ENCODE measurements around the gene SEC31B.

The SEC31B gene

DNA sequence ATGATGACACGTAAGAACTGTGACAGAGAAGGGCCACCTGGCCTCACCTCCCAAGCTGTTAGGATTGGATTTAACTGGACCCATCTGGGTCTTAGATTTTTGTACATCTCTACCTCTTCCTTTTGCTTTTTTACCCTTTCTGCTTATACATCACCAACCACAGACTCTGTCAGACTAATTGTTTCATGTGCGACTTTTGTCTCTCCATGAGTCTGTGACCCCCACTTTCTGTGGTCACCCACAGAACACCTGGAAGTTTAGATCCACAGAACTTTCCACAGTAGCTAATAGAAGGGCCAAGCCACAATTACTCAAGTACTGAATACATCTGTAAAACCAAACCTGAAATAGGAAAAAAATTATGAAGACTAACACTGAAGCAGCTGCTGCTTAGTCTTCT is 23.1 kb downstream of the SEC31B start:
- peaks cover 28% of the 10 kb centered on the region for H3K36me3 Mint-ChIP-seq

DNA sequence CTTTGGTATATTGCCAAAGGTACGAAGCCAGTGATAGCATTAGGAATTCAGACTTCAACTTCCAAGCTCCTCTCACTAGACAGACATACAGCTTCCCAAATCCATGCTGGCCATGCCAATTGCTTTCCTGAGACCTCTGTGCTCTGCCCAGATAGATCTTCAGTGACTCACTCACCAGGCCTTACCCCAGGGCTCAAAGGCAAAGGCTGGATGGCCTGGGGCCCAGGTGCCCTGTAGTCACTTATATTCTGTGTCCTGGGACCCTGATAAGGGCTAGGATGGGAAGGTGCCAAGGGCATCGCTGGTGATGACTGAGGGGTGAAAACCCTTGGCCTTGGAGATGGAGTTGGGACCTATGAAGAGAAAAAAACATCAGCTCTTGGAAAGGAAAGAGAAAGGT is 29.1 kb downstream of the SEC31B start:
- H3K4me1 Mint-ChIP-seq (ENCODE audit: low read depth) = no peaks in the 10 kb centered on the region
- H3K27me3 Mint-ChIP-seq = no peaks in the 10 kb centered on the region
- no peak overlapping the region for H3K27ac Mint-ChIP-seq
- no peak overlapping the region for H3K4me3 Mint-ChIP-seq
- peaks cover 18% of the 10 kb centered on the region for H3K36me3 Mint-ChIP-seq
- no peaks in the 10 kb centered on the region for H3K9me3 Mint-ChIP-seq (ENCODE audit: low read depth)

More for the DNA sequence above, 23.1 kb downstream of the SEC31B start:
- H3K4me1 Mint-ChIP-seq (ENCODE audit: low read depth) = peaks cover 8% of the 10 kb centered on the region
- no peak overlapping the region for H3K27ac Mint-ChIP-seq
- H3K9me3 Mint-ChIP-seq (ENCODE audit: low read depth) = no peaks in the 10 kb centered on the region
- no peaks in the 10 kb centered on the region for H3K27me3 Mint-ChIP-seq
- H3K4me3 Mint-ChIP-seq = no peak overlapping the region

DNA sequence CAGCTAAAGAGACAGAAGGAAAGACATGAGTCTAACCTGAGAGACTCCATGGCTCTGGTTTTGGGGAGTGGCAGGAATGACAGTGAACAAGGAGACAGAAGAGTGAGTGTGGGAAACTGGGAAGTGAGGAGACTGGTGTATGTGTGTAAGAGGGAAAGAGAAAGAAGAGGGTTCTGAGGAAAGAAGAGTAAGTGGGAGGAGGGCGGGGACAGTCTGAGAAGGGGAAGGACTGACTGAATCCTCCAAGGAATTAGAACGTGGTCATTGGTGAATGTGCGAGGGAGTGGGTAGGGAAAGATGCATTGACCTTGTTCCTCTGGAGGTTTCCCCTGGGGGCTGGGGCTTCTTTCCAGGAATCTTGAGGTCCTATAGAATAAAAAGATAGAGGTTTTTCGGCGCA is 30.3 kb downstream of the SEC31B start:
- Mint-ChIP-seq H3K4me3 (no peak overlapping the region), H3K27ac (no peak overlapping the region), H3K4me1 (ENCODE audit: low read depth) (no peaks in the 10 kb centered on the region), H3K9me3 (ENCODE audit: low read depth) (no peaks in the 10 kb centered on the region), H3K27me3 (no peaks in the 10 kb centered on the region), H3K36me3 (peaks cover 17% of the 10 kb centered on the region)

DNA sequence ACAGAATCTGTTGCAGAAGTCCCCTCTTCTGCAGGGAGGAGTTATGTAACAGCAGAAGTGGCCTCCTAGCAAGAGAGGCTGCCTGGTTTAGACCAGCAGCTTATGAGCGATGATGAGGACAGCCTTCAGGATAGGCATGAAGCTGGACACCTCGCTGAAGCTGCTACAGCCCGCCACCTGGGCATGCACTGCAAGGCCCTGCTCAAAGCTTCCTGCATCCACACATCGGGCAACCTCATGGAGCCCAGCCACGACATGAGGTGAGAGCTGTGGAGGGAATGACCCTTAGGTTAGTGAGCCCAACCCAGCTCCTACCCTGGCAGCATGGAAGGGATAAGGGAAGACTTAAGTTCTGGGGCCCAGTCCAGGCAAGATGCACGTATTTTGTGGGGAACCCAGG is 32.1 kb downstream of the SEC31B start:
- no peak overlapping the region for H3K27ac Mint-ChIP-seq
- H3K4me3 Mint-ChIP-seq = no peak overlapping the region
- H3K9me3 Mint-ChIP-seq (ENCODE audit: low read depth) = no peaks in the 10 kb centered on the region
- H3K4me1 Mint-ChIP-seq (ENCODE audit: low read depth) = peaks cover 4% of the 10 kb centered on the region
- no peaks in the 10 kb centered on the region for H3K27me3 Mint-ChIP-seq
- peaks cover 7% of the 10 kb centered on the region for H3K36me3 Mint-ChIP-seq

DNA sequence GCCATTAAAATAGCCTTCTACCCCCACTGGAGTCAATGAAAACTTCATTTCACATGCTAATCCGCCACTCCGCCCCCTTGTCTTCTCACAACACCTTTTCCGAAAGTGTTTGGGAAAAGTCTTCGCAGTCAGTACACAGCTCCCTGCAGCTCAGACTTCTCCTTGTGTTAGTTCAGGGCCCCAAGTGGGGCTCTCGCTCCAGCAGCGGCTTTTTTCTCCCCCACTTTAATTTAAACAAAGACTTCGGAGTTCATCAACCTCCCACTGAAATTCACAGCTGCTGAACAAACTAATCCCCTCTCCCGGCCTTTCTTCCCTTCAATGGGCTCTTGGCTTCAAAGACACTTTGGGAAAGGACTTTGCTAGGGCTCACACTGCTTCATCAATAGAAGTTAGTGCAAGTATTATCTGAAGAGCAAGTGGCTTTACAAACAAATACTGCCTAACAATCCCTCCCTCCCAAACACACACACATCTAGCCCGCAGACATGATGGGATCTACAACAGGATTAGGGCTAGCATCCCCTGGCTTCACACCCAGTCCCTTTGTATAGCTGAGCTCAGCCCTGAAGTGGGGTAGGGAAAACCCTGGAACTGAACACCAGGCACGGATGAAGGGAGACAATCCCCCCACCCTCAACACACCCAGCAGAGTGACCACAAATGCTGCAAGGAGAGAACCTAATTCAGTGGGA is 33.7 kb downstream of the SEC31B start:
- no peaks in the 10 kb centered on the region for H3K9me3 Mint-ChIP-seq (ENCODE audit: low read depth)
- H3K27ac Mint-ChIP-seq = peak overlapping the region; percentile 41
- H3K36me3 Mint-ChIP-seq = peaks cover 5% of the 10 kb centered on the region
- no peak overlapping the region for H3K4me3 Mint-ChIP-seq
- peaks cover 2% of the 10 kb centered on the region for H3K27me3 Mint-ChIP-seq
- H3K4me1 Mint-ChIP-seq (ENCODE audit: low read depth) = peaks cover 7% of the 10 kb centered on the region

DNA sequence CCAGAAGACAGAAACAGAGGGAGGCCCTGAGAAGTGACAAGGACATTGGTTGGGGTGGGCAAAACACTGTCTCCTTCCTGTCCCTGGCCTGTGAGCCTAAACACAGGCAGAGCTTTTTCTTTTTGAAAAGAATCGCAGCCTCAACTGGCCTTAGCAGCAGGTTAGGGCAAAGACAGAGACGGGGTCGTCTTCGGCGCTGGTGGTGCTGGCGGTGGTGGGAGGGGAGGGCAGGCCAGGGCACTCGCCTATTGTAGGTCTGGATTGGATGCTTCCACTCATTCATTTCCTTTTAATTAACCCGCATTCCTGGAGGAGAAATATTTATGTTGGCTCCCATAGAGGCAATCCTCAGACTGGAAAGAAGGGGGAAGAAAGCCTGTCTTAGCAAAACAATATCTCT is 34.3 kb downstream of the SEC31B start:
- Mint-ChIP-seq H3K4me3 (no peak overlapping the region), H3K4me1 (ENCODE audit: low read depth) (peaks cover 7% of the 10 kb centered on the region), H3K9me3 (ENCODE audit: low read depth) (no peaks in the 10 kb centered on the region), H3K36me3 (peaks cover 6% of the 10 kb centered on the region), H3K27me3 (peaks cover 3% of the 10 kb centered on the region), H3K27ac (no peak overlapping the region)

DNA sequence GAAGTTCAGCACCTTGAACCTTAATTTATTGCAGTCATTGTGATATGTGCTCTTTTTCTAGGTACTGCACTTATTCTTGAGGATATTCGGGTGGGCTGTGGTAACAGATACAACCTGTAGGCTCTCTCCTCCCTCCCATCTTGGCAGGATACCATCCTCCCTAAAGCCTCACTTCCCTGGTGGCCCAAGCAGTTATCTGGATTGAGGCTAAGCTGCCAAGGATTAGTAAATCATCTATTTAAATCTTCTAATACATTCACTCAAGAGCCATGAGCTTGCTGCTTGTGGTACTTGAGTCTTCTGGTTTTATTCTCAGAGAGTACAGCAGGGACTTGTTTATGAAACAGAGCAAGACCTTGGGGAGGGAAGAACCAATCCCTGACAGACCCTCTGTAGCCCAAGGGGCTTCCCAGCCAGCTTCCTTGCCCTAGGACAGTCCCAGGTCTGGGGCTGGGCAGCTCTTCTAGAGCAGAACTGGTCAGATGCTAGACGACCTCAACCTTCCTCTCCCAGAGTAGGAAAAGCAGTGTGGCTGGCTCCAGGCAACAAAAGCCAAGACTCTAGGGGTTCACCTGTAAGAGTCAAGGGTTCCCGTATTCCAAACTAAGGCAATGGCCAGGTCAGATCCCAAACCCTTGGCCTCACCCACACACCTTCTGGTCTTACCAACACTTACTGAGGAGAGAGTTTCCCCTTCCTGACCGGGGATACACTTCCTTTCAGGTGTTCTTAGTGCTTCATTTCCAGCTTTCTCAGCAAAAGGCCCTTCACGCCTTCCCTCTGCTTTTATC is 35.6 kb downstream of the SEC31B start:
- H3K9me3 Mint-ChIP-seq (ENCODE audit: low read depth) = no peaks in the 10 kb centered on the region
- no peak overlapping the region for H3K4me3 Mint-ChIP-seq
- no peak overlapping the region for H3K27ac Mint-ChIP-seq
- H3K36me3 Mint-ChIP-seq = peaks cover 3% of the 10 kb centered on the region
- H3K4me1 Mint-ChIP-seq (ENCODE audit: low read depth) = peaks cover 7% of the 10 kb centered on the region
- H3K27me3 Mint-ChIP-seq = peaks cover 13% of the 10 kb centered on the region

DNA sequence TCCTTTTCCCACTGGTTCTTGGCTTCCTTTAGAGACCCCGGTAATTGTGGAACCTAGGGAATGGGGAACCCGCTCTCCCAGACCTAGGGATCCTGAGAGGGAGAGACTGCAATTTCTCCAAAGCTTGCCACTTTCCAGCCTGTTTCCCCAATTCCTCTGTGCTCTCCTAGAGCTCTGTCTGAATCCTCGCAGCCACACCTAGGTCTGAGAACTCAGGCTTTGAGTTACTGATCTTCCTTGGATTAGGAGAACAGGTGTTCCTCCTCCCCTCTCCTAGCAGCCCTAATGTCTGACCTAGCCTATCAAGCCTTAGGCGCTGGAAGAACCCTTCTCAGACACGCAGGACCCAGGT is 36.9 kb downstream of the SEC31B start:
- peaks cover 2% of the 10 kb centered on the region for H3K36me3 Mint-ChIP-seq
- H3K9me3 Mint-ChIP-seq (ENCODE audit: low read depth) = no peaks in the 10 kb centered on the region
- no peak overlapping the region for H3K27ac Mint-ChIP-seq
- peaks cover 7% of the 10 kb centered on the region for H3K4me1 Mint-ChIP-seq (ENCODE audit: low read depth)
- H3K27me3 Mint-ChIP-seq = peaks cover 19% of the 10 kb centered on the region
- H3K4me3 Mint-ChIP-seq = peak overlapping the region; percentile 86

DNA sequence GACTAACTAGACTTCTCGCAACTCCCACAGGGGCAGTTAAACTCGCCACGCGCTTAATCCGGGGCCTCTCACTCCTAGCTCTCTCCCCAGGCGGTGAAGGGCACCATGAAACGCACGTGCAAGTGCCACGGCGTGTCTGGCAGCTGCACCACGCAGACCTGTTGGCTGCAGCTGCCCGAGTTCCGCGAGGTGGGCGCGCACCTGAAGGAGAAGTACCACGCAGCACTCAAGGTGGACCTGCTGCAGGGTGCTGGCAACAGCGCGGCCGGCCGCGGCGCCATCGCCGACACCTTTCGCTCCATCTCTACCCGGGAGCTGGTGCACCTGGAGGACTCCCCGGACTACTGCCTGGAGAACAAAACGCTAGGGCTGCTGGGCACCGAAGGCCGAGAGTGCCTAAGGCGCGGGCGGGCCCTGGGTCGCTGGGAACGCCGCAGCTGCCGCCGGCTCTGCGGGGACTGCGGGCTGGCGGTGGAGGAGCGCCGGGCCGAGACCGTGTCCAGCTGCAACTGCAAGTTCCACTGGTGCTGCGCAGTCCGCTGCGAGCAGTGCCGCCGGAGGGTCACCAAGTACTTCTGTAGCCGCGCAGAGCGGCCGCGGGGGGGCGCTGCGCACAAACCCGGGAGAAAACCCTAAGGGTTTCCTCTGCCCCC is 37.4 kb downstream of the SEC31B start:
- no peaks in the 10 kb centered on the region for H3K9me3 Mint-ChIP-seq (ENCODE audit: low read depth)
- peak overlapping the region; percentile 86 for H3K4me3 Mint-ChIP-seq
- peaks cover 2% of the 10 kb centered on the region for H3K36me3 Mint-ChIP-seq
- peaks cover 19% of the 10 kb centered on the region for H3K27me3 Mint-ChIP-seq
- no peak overlapping the region for H3K27ac Mint-ChIP-seq
- H3K4me1 Mint-ChIP-seq (ENCODE audit: low read depth) = peaks cover 7% of the 10 kb centered on the region

DNA sequence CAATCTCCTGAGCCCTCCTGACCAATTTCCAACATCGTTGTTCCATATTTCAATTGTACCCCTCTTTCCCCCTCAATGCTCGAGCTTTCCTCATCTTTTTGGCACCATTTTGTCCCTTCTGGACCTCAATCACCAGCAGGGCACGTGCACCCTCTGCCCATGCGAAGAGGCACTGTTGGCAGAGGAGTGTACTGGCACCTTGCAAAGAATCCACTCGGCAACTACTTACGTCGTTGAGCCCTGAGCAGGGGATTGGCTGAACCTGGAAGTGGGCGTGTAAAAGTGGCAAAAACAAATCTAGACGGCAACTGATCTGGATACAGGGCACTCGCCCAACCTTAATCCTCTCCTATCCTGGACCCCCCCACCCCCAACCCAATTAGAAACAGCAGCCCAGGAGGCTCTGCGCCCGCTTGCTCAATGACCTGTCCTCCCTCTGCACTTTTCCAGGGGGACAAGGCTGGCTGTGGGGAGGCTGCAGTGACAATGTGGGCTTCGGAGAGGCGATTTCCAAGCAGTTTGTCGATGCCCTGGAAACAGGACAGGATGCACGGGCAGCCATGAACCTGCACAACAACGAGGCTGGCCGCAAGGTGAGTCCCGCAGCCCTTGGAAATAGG is 38.1 kb downstream of the SEC31B start:
- Mint-ChIP-seq H3K27ac (no peak overlapping the region), H3K36me3 (peaks cover 2% of the 10 kb centered on the region), H3K27me3 (peaks cover 19% of the 10 kb centered on the region), H3K4me1 (ENCODE audit: low read depth) (peaks cover 7% of the 10 kb centered on the region), H3K4me3 (peak overlapping the region; percentile 86), H3K9me3 (ENCODE audit: low read depth) (no peaks in the 10 kb centered on the region)

DNA sequence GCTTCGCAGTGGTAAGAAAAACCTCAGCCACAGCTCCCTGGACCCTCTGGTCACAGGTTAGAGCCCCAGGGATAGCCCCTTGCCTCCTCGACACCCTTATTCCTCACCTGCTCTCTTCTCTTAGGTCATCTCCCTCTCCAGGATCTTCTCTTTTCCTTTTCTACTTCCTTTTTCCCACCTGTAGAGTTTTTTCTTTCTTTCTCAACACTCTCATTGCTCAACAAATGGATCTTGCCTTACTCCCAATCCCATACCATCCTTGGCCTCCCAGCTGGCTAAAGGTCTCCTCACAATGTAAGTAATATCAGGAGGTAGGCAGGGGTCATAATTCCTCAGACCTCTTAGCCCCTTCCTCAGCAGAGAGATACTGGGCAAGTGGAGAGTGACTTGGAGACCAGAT is 39.7 kb downstream of the SEC31B start:
- no peaks in the 10 kb centered on the region for H3K9me3 Mint-ChIP-seq (ENCODE audit: low read depth)
- no peak overlapping the region for H3K27ac Mint-ChIP-seq
- peaks cover 19% of the 10 kb centered on the region for H3K27me3 Mint-ChIP-seq
- no peak overlapping the region for H3K4me3 Mint-ChIP-seq
- H3K4me1 Mint-ChIP-seq (ENCODE audit: low read depth) = peaks cover 7% of the 10 kb centered on the region
- peaks cover 2% of the 10 kb centered on the region for H3K36me3 Mint-ChIP-seq

DNA sequence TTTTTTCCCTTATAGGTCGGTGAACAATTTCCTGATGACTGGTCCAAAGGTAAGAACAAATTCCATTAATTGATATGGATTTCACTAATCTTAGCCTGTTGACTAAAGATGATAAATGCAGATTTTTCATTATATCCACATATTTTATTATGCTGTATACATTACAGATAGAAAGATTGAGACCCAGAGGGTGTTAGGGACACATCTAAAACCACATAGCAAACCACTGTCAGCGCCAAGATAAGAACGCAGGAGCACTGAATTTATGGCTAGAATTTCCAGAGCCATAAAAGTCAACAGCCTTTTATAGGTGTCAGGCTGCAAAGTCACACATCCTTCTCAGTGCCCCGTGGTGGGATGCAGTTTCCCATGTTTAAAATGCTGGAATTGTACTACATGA is 40.6 kb downstream of the SEC31B start:
- Mint-ChIP-seq H3K4me3 (no peak overlapping the region), H3K27me3 (peaks cover 19% of the 10 kb centered on the region), H3K36me3 (peaks cover 2% of the 10 kb centered on the region), H3K27ac (no peak overlapping the region), H3K9me3 (ENCODE audit: low read depth) (no peaks in the 10 kb centered on the region), H3K4me1 (ENCODE audit: low read depth) (peaks cover 7% of the 10 kb centered on the region)

DNA sequence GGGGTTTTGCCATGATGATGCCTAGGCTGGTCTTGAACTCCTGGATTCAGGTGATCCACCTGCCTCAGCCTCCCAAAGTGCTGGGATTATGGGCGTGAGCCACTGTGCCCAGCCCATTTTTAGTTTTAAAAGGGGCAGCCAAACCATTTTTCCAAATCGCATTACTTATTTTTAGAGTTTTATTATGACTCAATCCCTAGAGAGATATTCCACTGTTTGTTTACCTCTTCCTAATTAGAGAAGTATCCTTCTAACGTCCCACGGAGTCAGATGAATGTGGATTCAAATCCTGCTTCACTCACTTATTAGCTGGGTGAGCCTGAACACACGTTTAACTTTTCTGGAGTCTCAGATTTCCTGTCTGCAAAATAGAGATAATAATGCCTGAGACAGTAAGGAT is 41.7 kb downstream of the SEC31B start:
- Mint-ChIP-seq H3K9me3 (ENCODE audit: low read depth) (no peaks in the 10 kb centered on the region), H3K4me1 (ENCODE audit: low read depth) (peaks cover 7% of the 10 kb centered on the region), H3K4me3 (no peak overlapping the region), H3K27ac (no peak overlapping the region), H3K36me3 (peaks cover 2% of the 10 kb centered on the region), H3K27me3 (peaks cover 19% of the 10 kb centered on the region)

DNA sequence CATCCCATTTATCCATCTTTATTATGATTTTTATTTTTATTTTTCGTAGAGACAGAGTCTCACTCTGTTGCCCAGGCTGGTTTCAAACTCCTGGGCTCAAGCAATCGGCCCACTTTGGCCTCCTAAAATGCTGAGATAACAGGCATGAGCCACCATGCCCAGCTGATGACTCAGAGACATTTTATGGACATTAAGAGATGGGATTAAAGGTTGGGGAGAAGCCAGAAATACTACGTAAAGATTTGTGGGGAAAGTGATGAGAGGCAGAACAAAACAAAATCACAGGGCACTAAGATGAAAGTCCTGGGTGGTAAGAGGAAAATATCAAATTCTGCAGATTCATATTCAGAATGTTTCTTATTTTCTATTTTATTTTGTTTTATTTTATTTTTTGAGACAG is 49.3 kb downstream of the SEC31B start:
- H3K4me1 Mint-ChIP-seq (ENCODE audit: low read depth) = no peaks in the 10 kb centered on the region
- no peak overlapping the region for H3K4me3 Mint-ChIP-seq
- H3K36me3 Mint-ChIP-seq = no peaks in the 10 kb centered on the region
- H3K9me3 Mint-ChIP-seq (ENCODE audit: low read depth) = no peaks in the 10 kb centered on the region
- no peak overlapping the region for H3K27ac Mint-ChIP-seq
- no peaks in the 10 kb centered on the region for H3K27me3 Mint-ChIP-seq

DNA sequence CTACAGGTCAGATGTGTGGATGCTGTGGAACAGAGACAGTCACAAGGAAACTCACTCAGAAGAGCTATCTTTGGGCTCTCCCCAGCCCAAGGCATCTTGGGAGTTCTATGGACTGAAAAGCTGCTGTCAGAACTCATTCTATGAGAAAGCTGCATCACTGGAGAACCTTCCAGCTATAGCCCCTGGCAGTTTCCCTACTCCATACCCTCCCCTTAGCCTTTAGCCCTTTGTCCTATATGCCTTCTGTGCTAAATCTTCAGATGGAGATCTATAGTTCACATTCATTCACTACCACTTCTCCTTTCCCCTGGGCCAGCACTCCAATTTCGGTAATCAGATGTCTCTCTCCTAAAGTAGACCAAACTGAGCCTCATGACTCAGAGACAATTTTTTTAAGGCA is 49.9 kb downstream of the SEC31B start:
- Mint-ChIP-seq H3K36me3 (no peaks in the 10 kb centered on the region), H3K4me3 (no peak overlapping the region), H3K4me1 (ENCODE audit: low read depth) (no peaks in the 10 kb centered on the region), H3K9me3 (ENCODE audit: low read depth) (no peaks in the 10 kb centered on the region), H3K27ac (no peak overlapping the region), H3K27me3 (no peaks in the 10 kb centered on the region)

Data from activated naive CD8-positive, alpha-beta T cell (primary cell).